ENCODE results near the gene TET1.
"Not testable (repeated sequence)": the region's sequence is repeated elsewhere in the genome, so short reads cannot be mapped to it uniquely, and the experiment has no call there.

TET1 gene

DNA sequence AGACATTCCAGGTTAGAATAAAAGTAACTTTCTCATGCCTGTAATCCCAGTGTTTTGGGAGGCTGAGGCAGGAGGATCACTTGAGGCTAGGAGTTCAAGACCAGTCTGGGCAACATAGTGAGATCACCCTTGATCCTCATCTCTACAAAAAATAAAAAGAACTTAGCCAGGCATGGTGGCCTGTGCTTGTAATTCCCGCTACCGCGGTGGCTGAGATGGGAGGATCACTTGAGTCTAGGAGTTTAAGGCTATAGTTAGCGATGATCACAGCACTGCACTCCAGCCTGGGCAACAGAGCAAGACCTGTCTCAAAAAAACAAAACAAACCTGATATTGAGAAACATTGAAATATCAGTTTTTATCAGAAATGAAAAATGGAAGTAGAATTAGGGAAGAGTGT is 4.6 kb downstream of the TET1 start:
- no peak for DNase-seq (ENCODE audit: low read depth)

- DNase-seq (ENCODE audit: low read depth) = no peak
These were observed 5.5 kb downstream of the TET1 start for GRCh38 chr10:68565658-68566057.

DNA sequence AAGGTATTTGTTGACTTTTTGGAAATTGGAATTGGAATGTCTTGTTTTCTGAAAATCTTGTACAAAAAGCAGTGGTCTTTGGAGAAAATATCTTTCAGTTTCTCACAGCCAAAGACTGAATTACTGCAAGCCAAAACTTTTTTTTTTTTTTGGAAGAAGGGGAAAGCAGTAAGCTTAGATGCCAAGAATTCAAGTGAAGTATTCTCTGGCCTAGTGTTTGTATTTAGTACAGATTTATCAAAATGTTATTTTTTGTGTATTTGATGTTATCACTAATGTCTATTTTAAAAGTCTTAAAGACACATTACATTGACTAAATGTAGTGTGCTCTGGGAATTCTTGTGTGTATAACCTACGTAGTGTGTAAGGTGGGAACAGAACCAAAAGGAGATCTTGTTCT is 6.2 kb downstream of the TET1 start:
- no peak for DNase-seq (ENCODE audit: low read depth)

GRCh38 chr10:68566955-68567354 is 6.8 kb downstream of the TET1 start:
- no peak for DNase-seq (ENCODE audit: low read depth)

DNA sequence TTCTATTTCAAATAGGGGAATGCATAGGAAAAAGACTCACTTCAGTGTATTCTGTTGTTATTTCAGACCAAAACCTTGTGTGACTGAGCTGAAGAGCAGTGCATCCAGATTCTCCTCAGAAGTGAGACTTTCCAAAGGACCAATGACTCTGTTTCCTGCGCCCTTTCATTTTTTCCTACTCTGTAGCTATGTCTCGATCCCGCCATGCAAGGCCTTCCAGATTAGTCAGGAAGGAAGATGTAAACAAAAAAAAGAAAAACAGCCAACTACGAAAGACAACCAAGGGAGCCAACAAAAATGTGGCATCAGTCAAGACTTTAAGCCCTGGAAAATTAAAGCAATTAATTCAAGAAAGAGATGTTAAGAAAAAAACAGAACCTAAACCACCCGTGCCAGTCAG is 12.0 kb downstream of the TET1 start:
- no peak for DNase-seq (ENCODE audit: low read depth)

- no peak for DNase-seq (ENCODE audit: low read depth)
These were observed 13.9 kb downstream of the TET1 start for GRCh38 chr10:68574051-68574450.

- DNase-seq (ENCODE audit: low read depth) = no peak
These were observed 16.0 kb downstream of the TET1 start for GRCh38 chr10:68576118-68576517.

GRCh38 chr10:68578974-68579373 is 18.8 kb downstream of the TET1 start:
- no peak for DNase-seq (ENCODE audit: low read depth)

DNA sequence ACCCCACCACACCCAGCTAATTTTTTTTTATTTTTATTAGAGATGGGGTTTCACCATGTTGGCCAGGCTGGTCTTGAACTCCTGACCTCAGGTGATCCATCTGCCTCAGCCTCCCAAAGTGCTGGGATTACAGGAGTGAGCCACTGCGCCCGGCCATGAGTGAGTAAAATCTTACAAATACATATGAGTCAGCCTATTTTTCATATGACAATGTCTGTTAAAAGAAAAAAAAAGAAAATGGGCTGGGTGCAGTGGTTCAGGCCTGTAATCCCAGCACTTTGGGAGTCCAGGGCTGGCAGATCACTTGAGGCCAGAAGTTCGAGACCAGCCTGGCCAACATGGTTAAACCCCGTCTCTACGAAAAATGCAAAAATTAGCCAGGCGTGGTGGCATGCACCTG is 24.1 kb downstream of the TET1 start:
- DNase-seq (ENCODE audit: low read depth) = not testable (repeated sequence)

DNA sequence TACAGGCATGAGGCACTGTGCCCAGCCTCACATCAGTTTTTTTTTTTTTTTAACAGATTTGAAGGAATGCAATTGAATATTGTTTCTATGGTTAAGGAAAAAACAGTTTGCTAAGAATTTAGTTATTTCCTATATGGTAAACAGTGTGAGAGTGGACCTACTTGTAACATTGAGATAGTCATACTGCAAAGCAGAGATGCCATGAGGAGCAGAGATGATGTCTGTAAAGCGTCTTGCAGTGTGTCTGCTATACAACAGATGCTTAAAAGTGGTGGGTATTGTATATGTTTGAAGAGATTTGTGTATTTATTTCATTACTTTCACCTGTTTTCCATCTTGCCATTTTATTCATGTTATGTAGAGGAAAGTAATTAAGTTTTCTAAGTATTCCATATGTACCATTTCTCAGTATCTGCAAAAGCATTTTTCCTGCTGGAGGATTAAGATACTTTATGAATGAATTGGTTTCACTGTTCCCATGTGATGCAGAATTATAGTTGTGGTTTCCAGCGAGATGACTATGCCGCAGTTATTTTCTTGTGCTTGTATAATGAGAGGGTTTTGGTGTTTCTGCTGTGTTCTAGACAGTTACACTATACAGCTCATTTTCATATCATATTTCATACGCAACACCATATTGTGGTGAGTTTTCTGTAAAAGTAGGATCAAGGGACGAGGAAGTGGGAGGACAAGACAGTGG is 26.6 kb downstream of the TET1 start:
- no peak for DNase-seq (ENCODE audit: low read depth)

DNA sequence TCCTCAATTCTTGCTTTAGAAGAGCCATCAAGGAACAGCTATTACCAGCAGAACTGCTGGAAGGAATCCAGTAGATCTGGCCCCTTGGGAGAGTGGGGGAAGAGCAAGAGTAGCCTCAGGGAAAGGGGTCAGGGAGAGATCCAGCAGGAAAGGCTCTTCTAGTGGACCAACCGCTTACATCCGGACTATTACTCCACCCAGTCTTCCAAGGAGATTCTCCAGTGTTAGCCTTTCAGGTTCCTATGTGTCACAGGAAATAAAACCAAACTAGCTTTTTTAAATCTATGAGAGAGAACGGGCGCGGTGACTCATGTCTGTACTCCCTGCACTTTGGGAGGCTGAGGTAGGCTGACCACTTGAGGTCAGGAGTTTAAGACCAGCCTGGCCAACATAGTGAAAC is 34.3 kb downstream of the TET1 start:
- no peak for DNase-seq (ENCODE audit: low read depth)

GRCh38 chr10:68595513-68595912 is 35.4 kb downstream of the TET1 start:
- DNase-seq (ENCODE audit: low read depth) = no peak

DNA sequence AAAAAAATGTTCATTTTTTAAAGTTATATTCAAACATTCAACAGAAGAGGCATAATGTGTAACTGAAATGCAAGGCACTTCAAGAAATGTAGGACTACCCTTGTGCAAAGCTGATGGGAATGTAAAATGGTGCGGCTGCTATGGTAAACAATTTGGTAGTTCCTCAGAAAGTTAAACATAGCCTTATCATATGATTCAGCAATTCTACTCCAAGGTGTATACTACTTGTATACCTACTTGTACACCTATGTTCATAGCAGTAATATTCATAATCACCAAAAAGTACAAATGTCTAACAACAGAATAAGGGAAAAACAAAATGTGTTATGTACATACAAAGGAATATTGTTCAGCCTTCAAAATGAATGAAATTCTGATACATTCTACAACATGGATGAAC is 37.3 kb downstream of the TET1 start:
- DNase-seq (ENCODE audit: low read depth) = no peak

DNA sequence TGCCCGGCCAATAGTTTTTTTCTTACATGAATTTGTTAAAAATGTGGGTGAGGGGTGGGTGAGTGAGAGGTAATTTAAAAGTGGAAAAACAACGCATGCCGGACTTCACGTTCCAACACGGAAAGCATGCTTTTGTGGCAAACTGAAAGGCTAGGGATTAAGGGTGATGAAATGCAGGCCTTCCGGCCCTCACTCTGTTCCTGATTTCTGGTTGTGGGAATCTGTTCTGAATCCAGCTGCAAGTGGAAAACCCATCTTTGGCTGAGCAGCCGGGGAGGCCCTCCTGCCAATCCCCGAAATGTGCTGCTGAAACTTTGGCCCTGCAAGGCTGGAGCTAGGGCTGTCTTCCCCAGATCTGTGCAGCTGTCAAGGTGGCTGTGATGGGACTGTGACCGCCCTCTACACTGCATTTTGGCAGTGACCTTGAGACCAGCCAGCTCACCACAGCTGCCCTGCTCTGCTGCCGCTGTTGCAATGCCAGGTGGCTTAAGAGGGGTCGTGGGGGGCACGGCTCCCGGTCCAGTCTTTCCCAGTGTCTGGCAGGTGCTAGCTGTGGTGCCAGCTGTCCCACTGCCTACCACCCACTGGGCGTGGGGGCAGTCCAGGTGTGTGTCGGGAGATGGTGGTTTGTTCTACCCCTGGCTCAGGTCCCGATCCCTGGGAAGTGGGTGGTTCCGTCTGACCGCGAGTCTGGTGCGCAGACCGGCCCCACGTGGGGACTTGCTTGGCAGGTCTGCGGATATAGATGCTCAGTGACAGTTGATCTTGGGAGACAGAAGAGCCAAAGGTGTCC is 39.0 kb downstream of the TET1 start:
- DNase-seq (ENCODE audit: low read depth) = no peak

GRCh38 chr10:68599771-68600040 is 39.6 kb downstream of the TET1 start:
- DNase-seq (ENCODE audit: low read depth) = no peak

DNA sequence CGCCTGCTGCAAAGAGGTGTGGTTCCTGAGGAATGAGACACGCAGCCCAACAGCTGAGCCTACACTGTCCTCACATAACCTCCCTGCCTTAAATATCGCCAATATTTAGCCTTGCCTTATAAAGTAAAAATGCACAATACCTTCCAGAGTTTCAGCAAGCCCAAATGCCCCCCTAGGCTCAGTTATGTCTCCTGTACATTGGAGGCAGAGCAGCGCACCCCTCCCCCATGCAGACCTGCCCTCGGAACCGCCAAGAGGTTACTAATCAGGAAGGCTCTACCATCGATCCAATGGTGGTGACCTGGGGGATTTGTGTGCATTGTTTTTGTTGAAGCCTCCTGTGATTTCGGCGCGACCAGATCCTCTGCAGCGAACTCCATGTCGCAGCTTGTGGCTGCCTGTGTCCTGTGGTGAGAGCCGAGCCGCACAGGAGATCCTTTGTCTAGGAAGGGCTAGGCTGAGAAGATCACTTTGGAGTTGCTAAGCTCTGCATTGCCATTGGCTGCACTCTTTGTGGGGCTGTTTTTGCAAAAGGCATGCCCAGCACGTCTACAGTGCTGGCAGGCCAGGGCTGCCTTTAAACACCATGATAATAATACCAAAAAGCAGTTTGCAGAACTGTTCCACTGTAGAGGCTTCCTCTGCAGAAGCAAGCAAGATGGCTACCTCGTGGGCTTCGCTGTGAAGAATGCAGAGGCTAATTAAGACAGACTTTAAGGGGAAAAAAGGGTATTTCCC is 40.1 kb downstream of the TET1 start:
- DNase-seq (ENCODE audit: low read depth) = peak; percentile 12

GRCh38 chr10:68601501-68602265 is 41.5 kb downstream of the TET1 start:
- no peak for DNase-seq (ENCODE audit: low read depth)

DNA sequence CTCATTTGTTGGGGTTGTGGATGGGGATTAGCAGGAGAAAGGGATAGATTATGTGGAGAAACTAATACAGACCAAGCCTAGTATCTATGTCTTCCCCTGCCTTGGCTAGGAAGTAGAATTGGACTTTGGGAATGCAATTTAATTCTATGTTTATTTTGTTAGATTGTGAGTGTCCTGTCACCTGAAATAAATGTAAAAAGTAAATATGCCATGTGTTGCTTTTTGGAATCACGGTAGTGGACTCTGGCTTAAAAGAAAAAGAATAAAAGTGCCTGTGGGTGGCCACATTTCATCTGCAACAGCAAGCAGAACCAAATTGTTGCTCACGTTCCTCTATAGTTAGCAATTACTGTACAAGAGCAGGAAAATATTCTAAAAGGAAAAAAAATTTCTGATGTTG is 42.3 kb downstream of the TET1 start:
- DNase-seq (ENCODE audit: low read depth) = no peak

DNA sequence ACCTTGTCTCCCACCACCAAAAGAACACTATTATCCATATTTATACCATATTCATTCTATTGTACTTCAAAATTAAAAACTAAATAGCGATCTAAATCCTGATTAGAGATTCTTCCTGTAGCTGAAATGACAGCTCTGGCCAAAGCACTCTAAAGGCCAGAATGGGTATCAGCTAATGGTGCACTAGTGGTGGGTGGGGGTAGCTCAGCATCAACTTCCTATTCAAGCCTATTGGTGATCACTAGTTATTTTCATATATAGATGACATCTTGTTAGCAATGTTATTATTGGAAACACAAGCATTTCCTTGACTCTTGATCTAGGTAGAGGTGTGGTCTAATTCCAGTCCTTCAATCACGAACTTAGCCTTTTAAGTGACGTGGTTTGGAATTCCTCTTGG is 43.6 kb downstream of the TET1 start:
- no peak for DNase-seq (ENCODE audit: low read depth)

- DNase-seq (ENCODE audit: low read depth) = no peak
These were observed 44.3 kb downstream of the TET1 start for GRCh38 chr10:68604441-68604840.

- no peak for DNase-seq (ENCODE audit: low read depth)
These were observed 46.8 kb downstream of the TET1 start for GRCh38 chr10:68606918-68607317.

- not testable (repeated sequence) for DNase-seq (ENCODE audit: low read depth)
These were observed 49.9 kb downstream of the TET1 start for GRCh38 chr10:68610023-68610422.

All from T follicular helper cell (primary cell).